ENCODE data around the gene IPPK.

GRCh38 chr9:92614763-92615461 lies 55.0 kb downstream of the IPPK start:
- TF ChIP-seq POLR2AphosphoS5 (IDR thresholded peaks at IDR 0.05; ENCODE audit: low read depth, low read length), result no peak
- no peak for TF ChIP-seq EZH2phosphoT487 (IDR thresholded peaks at IDR 0.05; ENCODE audit: borderline replicate concordance)
- no peak for TF ChIP-seq YY1 (IDR thresholded peaks at IDR 0.05; ENCODE audit: extremely low read depth, insufficient replicate concordance, low read depth, low read length)

Measured in HCT116 (cell line).